Peyer's patch (tissue), 4 donors: ENCODE measurements around the gene NFASC. TPM values are rescaled to one million over a fixed set of nuclear protein-coding genes. Genes with fewer than 3 reads are reported as not detected.
A peak's percentile ranks its signal among the peaks of the same experiment; 100 is the strongest.

ENCODE experiments used
- DNase-seq, 3 donors: peaks; one replicate each; pipeline ENCODE4 v3.0.0-alpha.2; 2017 to 2019
- H3K27ac ChIP-seq, 4 donors: fragments of 200-600 bp; sonication (generic); one replicate each; pipeline ENCODE4 v1.5.1; 2016 to 2019
- H3K27me3 ChIP-seq, 2 donors: fragments of 200-600 bp; sonication (generic); one replicate each; pipeline ENCODE4 v1.5.1; 2019
- H3K36me3 ChIP-seq, 3 donors: fragments of 200-600 bp; sonication (generic); one replicate each; pipeline ENCODE4 v1.5.1; 2016 to 2019
- H3K4me1 ChIP-seq, 4 donors: fragments of 200-600 bp; sonication (generic); one replicate each; pipeline ENCODE4 v1.5.1; 2016 to 2019
- H3K4me3 ChIP-seq, 4 donors: fragments of 200-600 bp; sonication (generic); 1 replicate in 3 of 4; 2 replicates in 1 of 4; pipeline ENCODE4 v1.5.1; 2016 to 2019; ENCODE audit warnings: mild to moderate bottlenecking in 1 of 4
- H3K9me3 ChIP-seq, 4 donors: fragments of 200-600 bp; sonication (generic); one replicate each; pipeline ENCODE4 v1.5.1; 2016 to 2019; ENCODE audit warnings: mild to moderate bottlenecking in 1 of 4
- POLR2A ChIP-seq, 2 donors: fragments of 450-650 bp; IDR thresholded peaks; one replicate each; pipeline ENCODE4 v1.5.1; 2017; ENCODE audit warnings: antibody characterized with exemption in 2 of 2, mild to moderate bottlenecking in 2 of 2, moderate library complexity in 2 of 2
- total RNA-seq, 4 donors: library from RNA; depleted of rRNA; stranded (reverse); fragments of >200 nt; gene quantifications; one replicate each; pipeline ENCODE4 v1.1.0, GENCODE V29; 2016
- TF ChIP-seq, protein P1 (sequence below), 6 experiments: fragments of 450-650 bp in 4 of 6; fragments of 200-600 bp in 2 of 6; sonication (generic) in 1 of 6; IDR thresholded peaks; one replicate each; pipeline ENCODE4 v1.5.1; 2017 to 2019; ENCODE audit warnings: antibody characterized with exemption in 6 of 6, mild to moderate bottlenecking in 3 of 6, moderate library complexity in 1 of 6

NFASC gene
- total RNA-seq, 4 donors from 2014 or later = 3.2 to 90.0 (median 13.2) TPM

DNA sequence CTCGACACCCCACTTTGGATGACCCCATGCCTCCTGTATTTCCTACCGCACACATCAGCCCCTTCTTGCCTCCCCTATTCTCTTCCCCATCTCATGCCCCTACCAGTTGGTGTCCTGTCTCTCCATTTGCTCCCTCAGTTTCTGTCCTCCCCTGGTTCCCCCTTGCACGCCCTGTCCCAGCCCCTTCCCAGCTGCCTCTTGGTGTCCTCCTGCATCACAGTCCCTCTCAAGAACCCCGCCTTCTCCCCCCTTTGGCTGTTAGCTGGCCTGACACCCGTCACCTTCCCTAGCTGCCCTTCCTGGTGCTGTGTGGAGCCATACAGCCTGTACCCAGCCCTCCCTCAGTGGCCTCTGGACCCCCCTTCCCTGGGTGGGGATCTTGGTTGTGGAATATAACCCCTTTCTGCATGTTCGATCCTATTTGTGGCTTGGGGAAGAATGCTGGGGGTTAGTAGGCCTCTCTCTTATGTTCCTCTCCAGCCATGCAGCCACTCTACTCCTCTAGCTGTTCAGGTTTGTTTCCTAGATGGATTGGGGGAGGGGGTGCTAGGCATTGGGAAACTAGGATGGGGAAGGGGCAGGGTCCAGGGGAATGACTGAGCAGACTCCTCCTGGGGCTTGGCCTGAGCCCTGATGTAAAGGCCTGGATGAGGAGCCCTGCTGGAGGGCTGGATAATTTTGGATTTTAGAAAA is 41.4 kb upstream of the NFASC start:
- Histone ChIP-seq H3K27me3 (no peaks in the 10 kb centered on the region), H3K4me3 (peak overlapping the region in 3 of 4 donors; percentile 43 to 58 (median 47)), H3K27ac (peak overlapping the region in 3 of 4 donors; percentile 57 to 69 (median 65)), H3K36me3 (no peaks in the 10 kb centered on the region), H3K9me3 (no peaks in the 10 kb centered on the region), H3K4me1 (peaks cover 0 to 10% (median 3%) of the 10 kb centered on the region in 4 donors)
- DNase-seq = peak in 1 of 3 donors; percentile 31
- TF ChIP-seq, protein P1, sequence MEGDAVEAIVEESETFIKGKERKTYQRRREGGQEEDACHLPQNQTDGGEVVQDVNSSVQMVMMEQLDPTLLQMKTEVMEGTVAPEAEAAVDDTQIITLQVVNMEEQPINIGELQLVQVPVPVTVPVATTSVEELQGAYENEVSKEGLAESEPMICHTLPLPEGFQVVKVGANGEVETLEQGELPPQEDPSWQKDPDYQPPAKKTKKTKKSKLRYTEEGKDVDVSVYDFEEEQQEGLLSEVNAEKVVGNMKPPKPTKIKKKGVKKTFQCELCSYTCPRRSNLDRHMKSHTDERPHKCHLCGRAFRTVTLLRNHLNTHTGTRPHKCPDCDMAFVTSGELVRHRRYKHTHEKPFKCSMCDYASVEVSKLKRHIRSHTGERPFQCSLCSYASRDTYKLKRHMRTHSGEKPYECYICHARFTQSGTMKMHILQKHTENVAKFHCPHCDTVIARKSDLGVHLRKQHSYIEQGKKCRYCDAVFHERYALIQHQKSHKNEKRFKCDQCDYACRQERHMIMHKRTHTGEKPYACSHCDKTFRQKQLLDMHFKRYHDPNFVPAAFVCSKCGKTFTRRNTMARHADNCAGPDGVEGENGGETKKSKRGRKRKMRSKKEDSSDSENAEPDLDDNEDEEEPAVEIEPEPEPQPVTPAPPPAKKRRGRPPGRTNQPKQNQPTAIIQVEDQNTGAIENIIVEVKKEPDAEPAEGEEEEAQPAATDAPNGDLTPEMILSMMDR (IDR thresholded peaks at IDR 0.05) = no peak
- TF ChIP-seq POLR2A (IDR thresholded peaks at IDR 0.05) = no peak

DNA sequence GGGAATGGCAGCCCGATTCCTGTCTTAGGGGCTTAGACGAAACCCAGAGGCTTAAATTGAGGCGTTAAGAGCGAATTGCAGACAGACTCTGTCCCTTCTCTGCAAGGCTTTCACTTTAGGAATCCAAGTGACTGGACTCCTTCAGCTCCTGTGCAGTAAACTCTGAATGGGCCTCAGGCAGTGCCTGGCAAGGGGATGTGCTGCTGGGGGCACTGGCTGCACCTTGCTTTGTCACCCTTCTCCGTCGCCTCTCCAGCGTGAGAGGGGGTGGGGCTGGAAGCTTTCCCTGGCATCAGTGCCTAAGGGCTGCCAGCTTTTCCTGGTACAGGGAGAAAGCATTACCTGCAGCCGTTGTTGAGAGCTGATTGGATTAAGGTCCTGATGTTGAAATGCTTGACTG is 39.9 kb upstream of the NFASC start:
- H3K4me3 ChIP-seq = peak overlapping the region in 1 of 4 donors; percentile 2
- DNase-seq = no peak

DNA sequence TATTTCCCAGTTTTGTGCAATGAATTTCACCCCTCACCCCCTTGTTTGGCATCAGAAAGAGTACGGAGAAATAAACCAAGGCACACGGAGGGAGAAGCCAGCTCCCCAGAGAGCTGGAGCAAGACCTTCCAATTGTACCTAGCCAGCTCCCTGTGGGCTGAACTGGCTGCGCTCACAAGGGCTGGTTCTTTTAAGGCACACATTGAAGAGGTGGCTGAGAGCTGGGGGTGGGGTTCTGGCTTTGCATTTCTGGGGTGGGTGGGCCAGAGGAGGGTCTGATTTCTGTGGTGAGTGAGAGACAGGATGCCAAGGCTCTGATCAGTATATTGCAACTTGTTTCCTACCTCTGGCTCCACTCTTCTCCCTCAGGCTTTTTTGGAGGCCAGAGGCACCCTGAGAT is 39.5 kb upstream of the NFASC start:
- Histone ChIP-seq H3K4me1 (peaks cover 0 to 10% (median 3%) of the 10 kb centered on the region in 4 donors), H3K36me3 (no peaks in the 10 kb centered on the region), H3K27me3 (no peaks in the 10 kb centered on the region), H3K4me3 (no peak overlapping the region), H3K27ac (no peak overlapping the region), H3K9me3 (no peaks in the 10 kb centered on the region)
- TF ChIP-seq, protein P1 (IDR thresholded peaks at IDR 0.05) = no peak
- TF ChIP-seq POLR2A (IDR thresholded peaks at IDR 0.05) = no peak
- DNase-seq = no peak

More for the DNA sequence above, 39.9 kb upstream of the NFASC start:
- no peaks in the 10 kb centered on the region for H3K9me3 ChIP-seq
- H3K27me3 ChIP-seq = no peaks in the 10 kb centered on the region
- H3K4me1 ChIP-seq = peaks cover 0 to 10% (median 3%) of the 10 kb centered on the region in 4 donors
- TF ChIP-seq POLR2A (IDR thresholded peaks at IDR 0.05) = no peak
- TF ChIP-seq, protein P1 (IDR thresholded peaks at IDR 0.05) = no peak
- no peaks in the 10 kb centered on the region for H3K36me3 ChIP-seq
- no peak overlapping the region for H3K27ac ChIP-seq

DNA sequence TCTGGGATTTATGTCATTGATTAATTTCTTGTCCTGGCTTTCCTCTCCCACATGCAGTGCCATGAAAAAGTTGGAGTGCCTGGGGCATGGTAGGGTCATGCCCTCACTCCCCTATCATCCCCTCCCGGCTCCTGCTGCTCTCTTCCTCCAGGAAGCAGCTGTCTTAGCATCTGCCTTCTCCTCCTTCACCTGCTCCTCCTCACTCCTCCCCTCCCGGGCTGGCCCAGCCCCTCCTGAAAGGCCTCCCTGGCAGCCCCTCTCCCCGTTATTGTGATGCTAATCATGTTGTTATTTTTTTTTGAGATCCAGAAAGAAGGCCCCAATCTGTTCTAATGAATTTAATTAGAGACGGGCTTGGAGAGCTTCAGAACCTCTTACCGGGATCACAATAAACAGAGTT is 36.3 kb upstream of the NFASC start:
- peaks cover 0 to 1% (median 0%) of the 10 kb centered on the region in 4 donors for H3K4me1 ChIP-seq
- H3K27me3 ChIP-seq = no peaks in the 10 kb centered on the region
- H3K4me3 ChIP-seq = no peak overlapping the region
- DNase-seq = no peak
- no peaks in the 10 kb centered on the region for H3K36me3 ChIP-seq
- no peaks in the 10 kb centered on the region for H3K9me3 ChIP-seq
- TF ChIP-seq, protein P1 (IDR thresholded peaks at IDR 0.05) = no peak
- TF ChIP-seq POLR2A (IDR thresholded peaks at IDR 0.05) = no peak
- no peak overlapping the region for H3K27ac ChIP-seq

DNA sequence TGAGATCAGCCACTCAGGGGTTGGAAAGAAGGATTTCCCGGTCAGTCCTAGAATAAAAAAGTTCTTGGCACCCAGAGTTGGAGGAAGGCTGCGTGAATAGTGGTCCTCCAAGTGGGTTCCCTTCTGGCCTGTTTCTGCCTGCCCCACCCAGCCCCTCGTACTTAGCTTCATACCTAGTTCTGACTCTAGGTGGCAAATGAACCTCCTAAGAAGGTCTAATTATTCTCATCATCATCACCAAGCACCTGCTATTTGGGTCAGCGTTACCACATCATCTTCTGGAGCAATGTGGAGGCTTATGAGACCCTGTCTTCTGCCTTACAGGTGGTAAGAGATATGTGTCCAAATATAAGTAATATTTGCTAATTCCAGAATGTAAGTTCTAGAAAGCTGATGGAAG is 35.9 kb upstream of the NFASC start:
- no peak for TF ChIP-seq POLR2A (IDR thresholded peaks at IDR 0.05)
- TF ChIP-seq, protein P1 (IDR thresholded peaks at IDR 0.05) = no peak
- H3K4me3 ChIP-seq = no peak overlapping the region
- DNase-seq = no peak
- H3K27me3 ChIP-seq = no peaks in the 10 kb centered on the region
- no peak overlapping the region for H3K27ac ChIP-seq
- H3K36me3 ChIP-seq = no peaks in the 10 kb centered on the region
- no peaks in the 10 kb centered on the region for H3K9me3 ChIP-seq
- H3K4me1 ChIP-seq = no peaks in the 10 kb centered on the region
